HL-60 (cell line): ENCODE data around the gene LYVE1.
A peak's percentile ranks its signal among the peaks of the same experiment; 100 is the strongest.

Experiments
- DNase-seq, 2 experiments: peaks; one replicate each; pipeline ENCODE4 v3.0.0-alpha.2; 2010 to 2020; ENCODE audit warnings: low read depth in 1 of 2, low spot score in 1 of 2
- H3K27ac ChIP-seq: fragments of 250-450 bp; sonication (Bioruptor Pico); replicated peaks from 2 replicates; pipeline ENCODE4 v1.5.1; 2020; ENCODE audit warnings: mild to moderate bottlenecking, moderate library complexity
- H3K27me3 ChIP-seq: fragments of 250-450 bp; sonication (Bioruptor Pico); 2 replicates; pipeline ENCODE4 v1.5.1; 2021; ENCODE audit warnings: mild to moderate bottlenecking, moderate library complexity; ENCODE audit not compliant: insufficient read depth, poor library complexity, severe bottlenecking
- H3K4me3 ChIP-seq: replicated peaks from 2 replicates; pipeline ENCODE4 v1.5.1; 2011; ENCODE audit warnings: mild to moderate bottlenecking, control low read depth, low read length; ENCODE audit not compliant: insufficient read depth
- GABPA ChIP-seq: IDR thresholded peaks from 2 replicates; pipeline ENCODE4 v1.6.1; 2012; ENCODE audit warnings: low read depth
- POLR2AphosphoS5 ChIP-seq: IDR thresholded peaks from 2 replicates; pipeline ENCODE4 v1.6.1; 2012; ENCODE audit warnings: low read depth
- REST ChIP-seq: IDR thresholded peaks from 2 replicates; pipeline ENCODE4 v1.6.1; 2012; ENCODE audit warnings: low read depth; ENCODE audit not compliant: insufficient replicate concordance
- SPI1 ChIP-seq: IDR thresholded peaks from 2 replicates; pipeline ENCODE4 v1.6.1; 2012; ENCODE audit warnings: low read depth, mild to moderate bottlenecking, borderline replicate concordance
- TF ChIP-seq, protein P1 (sequence below): IDR thresholded peaks from one replicate; pipeline ENCODE4 v1.5.1; 2011; ENCODE audit warnings: low read length, control low read depth, inconsistent platforms; ENCODE audit not compliant: insufficient read depth

LYVE1 gene

DNA sequence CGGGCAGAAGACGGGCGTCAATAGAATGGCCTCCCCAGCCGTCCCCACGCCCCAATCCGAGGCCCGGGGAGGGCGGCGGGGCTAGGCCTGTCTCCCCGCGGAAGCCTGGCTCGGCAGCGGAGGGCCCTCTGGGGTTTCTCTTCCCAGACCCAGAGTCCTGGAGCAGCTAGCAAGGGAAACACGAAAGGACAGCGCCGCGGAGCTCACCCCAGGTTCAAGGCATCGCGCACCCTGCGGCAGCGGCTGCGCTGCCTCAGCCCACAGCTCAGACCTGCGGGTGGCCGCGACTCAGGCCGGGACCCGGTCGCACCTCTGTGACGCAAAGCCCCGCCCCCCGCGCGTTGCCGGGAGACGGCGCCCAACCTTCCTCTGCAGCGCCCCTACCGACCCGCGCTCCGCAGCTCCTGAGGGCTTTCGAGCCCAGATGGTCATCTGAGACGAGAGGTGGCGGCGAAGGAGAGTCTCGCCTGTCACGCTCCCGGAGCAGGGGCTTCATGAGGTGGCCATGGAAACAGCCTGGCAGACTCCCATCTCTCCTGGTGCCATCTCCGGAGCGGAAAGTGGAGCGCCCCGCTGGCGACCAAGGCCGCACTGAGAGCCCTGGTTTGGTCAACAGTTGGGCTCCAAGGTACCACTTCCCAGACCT is 27.4 kb downstream of the LYVE1 start, which contains the start of gene RNF141:
Gene RNF141, minus strand, starts transcription at position 273 of the 646 bp plus-strand sequence. CDS start 7,029 bp downstream, outside the sequence.
- TF ChIP-seq POLR2AphosphoS5 (peak; percentile 90), GABPA (no peak), SPI1 (no peak), REST (no peak)
- TF ChIP-seq, protein P1, sequence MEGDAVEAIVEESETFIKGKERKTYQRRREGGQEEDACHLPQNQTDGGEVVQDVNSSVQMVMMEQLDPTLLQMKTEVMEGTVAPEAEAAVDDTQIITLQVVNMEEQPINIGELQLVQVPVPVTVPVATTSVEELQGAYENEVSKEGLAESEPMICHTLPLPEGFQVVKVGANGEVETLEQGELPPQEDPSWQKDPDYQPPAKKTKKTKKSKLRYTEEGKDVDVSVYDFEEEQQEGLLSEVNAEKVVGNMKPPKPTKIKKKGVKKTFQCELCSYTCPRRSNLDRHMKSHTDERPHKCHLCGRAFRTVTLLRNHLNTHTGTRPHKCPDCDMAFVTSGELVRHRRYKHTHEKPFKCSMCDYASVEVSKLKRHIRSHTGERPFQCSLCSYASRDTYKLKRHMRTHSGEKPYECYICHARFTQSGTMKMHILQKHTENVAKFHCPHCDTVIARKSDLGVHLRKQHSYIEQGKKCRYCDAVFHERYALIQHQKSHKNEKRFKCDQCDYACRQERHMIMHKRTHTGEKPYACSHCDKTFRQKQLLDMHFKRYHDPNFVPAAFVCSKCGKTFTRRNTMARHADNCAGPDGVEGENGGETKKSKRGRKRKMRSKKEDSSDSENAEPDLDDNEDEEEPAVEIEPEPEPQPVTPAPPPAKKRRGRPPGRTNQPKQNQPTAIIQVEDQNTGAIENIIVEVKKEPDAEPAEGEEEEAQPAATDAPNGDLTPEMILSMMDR: peak; percentile 47
- Histone ChIP-seq H3K27ac (peak within 1 kb of the TSS; percentile 87), H3K27me3 (no peaks in the 10 kb centered on the region), H3K4me3 (peak within 1 kb of the TSS; percentile 80)
- DNase-seq: peak; percentile 84 to 94

- no peaks in the 10 kb centered on the region for H3K27me3 ChIP-seq
- H3K4me3 ChIP-seq: peak overlapping the region; percentile 80
- no peak for TF ChIP-seq GABPA
- TF ChIP-seq POLR2AphosphoS5: no peak
- TF ChIP-seq REST: no peak
- TF ChIP-seq, protein P1: no peak
- TF ChIP-seq SPI1: no peak
- peak overlapping the region; percentile 87 for H3K27ac ChIP-seq
- DNase-seq: no peak
Observed at GRCh38 chr11:10540546-10540914, 27.9 kb downstream of the LYVE1 start.

- Histone ChIP-seq H3K4me3 (no peak overlapping the region), H3K27me3 (no peaks in the 10 kb centered on the region), H3K27ac (no peak overlapping the region)
- no peak for DNase-seq
- no peak for TF ChIP-seq GABPA
- TF ChIP-seq SPI1: no peak
- no peak for TF ChIP-seq REST
- TF ChIP-seq, protein P1: no peak
- no peak for TF ChIP-seq POLR2AphosphoS5
Observed at GRCh38 chr11:10539339-10539738, 29.1 kb downstream of the LYVE1 start.
